DMS114 treated with DMSO at 0.1 percent for 48 hours (cell line): ENCODE measurements around the gene OXT.
"Not testable (repeated sequence)": the region's sequence is repeated elsewhere in the genome, so short reads cannot be mapped to it uniquely, and the experiment has no call there.

ENCODE experiments used
- DNase-seq: peaks from one replicate; lab custom pipeline; 2025; ENCODE audit not compliant: unreplicated experiment; lab: John Stamatoyannopoulos, UW

OXT gene

GRCh38 chr20:3071610-3072529 is at the start of gene OXT:
Gene OXT (plus strand): TSS chr20:3071620. CDS start chr20:3071656, 36 bp downstream.
- DNase-seq, result no peak

GRCh38 chr20:3021777-3022176 is 49.6 kb upstream of the OXT start:
- DNase-seq, result no peak

GRCh38 chr20:3022559-3023490 is 48.6 kb upstream of the OXT start:
- not testable (repeated sequence) for DNase-seq

- no peak for DNase-seq
Observed at GRCh38 chr20:3027987-3028386, 43.4 kb upstream of the OXT start.

- DNase-seq, result no peak
Observed at GRCh38 chr20:3031524-3032147, 39.8 kb upstream of the OXT start.

GRCh38 chr20:3032624-3033023 is 38.8 kb upstream of the OXT start:
- no peak for DNase-seq

GRCh38 chr20:3037654-3038053 is 33.8 kb upstream of the OXT start:
- no peak for DNase-seq

- DNase-seq, result no peak
Observed at GRCh38 chr20:3038454-3038853, 33.0 kb upstream of the OXT start.

- DNase-seq, result no peak
Observed at GRCh38 chr20:3039426-3039825, 32.0 kb upstream of the OXT start.

- no peak for DNase-seq
Observed at GRCh38 chr20:3040086-3040485, 31.3 kb upstream of the OXT start.

GRCh38 chr20:3041854-3042409 is 29.5 kb upstream of the OXT start:
- no peak for DNase-seq

- no peak for DNase-seq
Observed at GRCh38 chr20:3042625-3043024, 28.8 kb upstream of the OXT start.

GRCh38 chr20:3043322-3043721 is 28.1 kb upstream of the OXT start, which contains the start of gene GNRH2:
Gene GNRH2 (plus strand): TSS chr20:3043622. CDS start chr20:3044415, 793 bp downstream.
- no peak for DNase-seq

- DNase-seq, result no peak
Observed at GRCh38 chr20:3044336-3044965, 27.0 kb upstream of the OXT start.

- peak; percentile 48 for DNase-seq
Observed at GRCh38 chr20:3045042-3045815, 26.2 kb upstream of the OXT start.

- peak; percentile 57 for DNase-seq
Observed at GRCh38 chr20:3045816-3046676, 25.4 kb upstream of the OXT start, which contains the start of gene MRPS26. Gene MRPS26 (plus strand): TSS chr20:3046052. CDS start chr20:3046069, 17 bp downstream.

- DNase-seq, result no peak
Observed at GRCh38 chr20:3046677-3047462, 24.6 kb upstream of the OXT start.
